Endothelial cell (in vitro differentiated cells): ENCODE results near the gene IL18R1. TPM values are rescaled to one million over a fixed set of nuclear protein-coding genes. Genes with fewer than 3 reads are reported as not detected.

Experiments used
- DNase-seq: peaks from one replicate; pipeline ENCODE4 v3.0.0; 2021; ENCODE audit warnings: low spot score
- H3K27ac Mint-ChIP-seq: one replicate; pipeline ENCODE4 v1.8.0; 2021; ENCODE audit warnings: mixed read lengths, inconsistent platforms; ENCODE audit not compliant: unreplicated experiment
- H3K27me3 Mint-ChIP-seq: one replicate; pipeline ENCODE4 v1.8.0; 2021; ENCODE audit warnings: mild to moderate bottlenecking, moderate library complexity, mixed read lengths, inconsistent platforms; ENCODE audit not compliant: unreplicated experiment
- H3K36me3 Mint-ChIP-seq: one replicate; pipeline ENCODE4 v1.8.0; 2021; ENCODE audit warnings: mild to moderate bottlenecking, low read depth, mixed read lengths, inconsistent platforms; ENCODE audit not compliant: unreplicated experiment
- H3K4me1 Mint-ChIP-seq: one replicate; pipeline ENCODE4 v1.8.0; 2021; ENCODE audit warnings: mild to moderate bottlenecking, mixed read lengths, inconsistent platforms; ENCODE audit not compliant: unreplicated experiment
- H3K4me3 Mint-ChIP-seq: one replicate; pipeline ENCODE4 v1.8.0; 2021; ENCODE audit warnings: mild to moderate bottlenecking, mixed read lengths, inconsistent platforms; ENCODE audit not compliant: unreplicated experiment
- H3K9me3 Mint-ChIP-seq: one replicate; pipeline ENCODE4 v1.8.0; 2021; ENCODE audit warnings: mixed read lengths, inconsistent platforms; ENCODE audit not compliant: unreplicated experiment
- total RNA-seq: library from RNA; stranded (reverse); fragmentation: NEBNext Ultra II Directional; extraction: Animal tissue kit (Norgen Biotek cat#: 25700); gene quantifications from one replicate; pipeline ENCODE4 v1.2.1, GENCODE V29; 2021; ENCODE audit not compliant: unreplicated experiment
- TF ChIP-seq, protein P1 (sequence below): fragments of 200-600 bp; sonication (generic); IDR thresholded peaks from one replicate; pipeline ENCODE4 v1.5.0; 2021; ENCODE audit warnings: antibody characterized with exemption; ENCODE audit not compliant: unreplicated experiment

IL18R1 gene
- total RNA-seq, 1 donor from 2014 or later, result 0.51 TPM

DNA sequence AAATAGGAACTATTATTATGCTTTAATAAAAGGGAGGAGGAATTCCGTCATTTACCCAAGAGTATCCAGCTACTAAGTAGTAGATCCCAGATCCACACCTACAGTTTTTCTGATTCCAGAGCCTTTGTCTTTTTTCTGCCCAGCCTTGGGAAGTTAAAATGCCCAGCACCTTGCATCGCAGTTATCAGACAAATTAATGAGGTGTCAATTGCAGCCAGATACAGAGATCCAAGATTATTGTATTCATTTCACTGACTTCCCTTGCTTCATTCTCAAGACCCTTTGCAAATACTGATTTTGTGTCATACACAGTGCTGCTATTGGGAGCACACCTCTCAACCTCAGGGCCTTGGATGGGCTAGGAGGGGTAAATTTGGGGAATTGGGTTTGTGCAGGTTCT, 1.1 kb downstream of the IL18R1 start:
- H3K27ac Mint-ChIP-seq, result no peak overlapping the region
- TF ChIP-seq, protein P1, sequence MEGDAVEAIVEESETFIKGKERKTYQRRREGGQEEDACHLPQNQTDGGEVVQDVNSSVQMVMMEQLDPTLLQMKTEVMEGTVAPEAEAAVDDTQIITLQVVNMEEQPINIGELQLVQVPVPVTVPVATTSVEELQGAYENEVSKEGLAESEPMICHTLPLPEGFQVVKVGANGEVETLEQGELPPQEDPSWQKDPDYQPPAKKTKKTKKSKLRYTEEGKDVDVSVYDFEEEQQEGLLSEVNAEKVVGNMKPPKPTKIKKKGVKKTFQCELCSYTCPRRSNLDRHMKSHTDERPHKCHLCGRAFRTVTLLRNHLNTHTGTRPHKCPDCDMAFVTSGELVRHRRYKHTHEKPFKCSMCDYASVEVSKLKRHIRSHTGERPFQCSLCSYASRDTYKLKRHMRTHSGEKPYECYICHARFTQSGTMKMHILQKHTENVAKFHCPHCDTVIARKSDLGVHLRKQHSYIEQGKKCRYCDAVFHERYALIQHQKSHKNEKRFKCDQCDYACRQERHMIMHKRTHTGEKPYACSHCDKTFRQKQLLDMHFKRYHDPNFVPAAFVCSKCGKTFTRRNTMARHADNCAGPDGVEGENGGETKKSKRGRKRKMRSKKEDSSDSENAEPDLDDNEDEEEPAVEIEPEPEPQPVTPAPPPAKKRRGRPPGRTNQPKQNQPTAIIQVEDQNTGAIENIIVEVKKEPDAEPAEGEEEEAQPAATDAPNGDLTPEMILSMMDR, result no peak
- H3K9me3 Mint-ChIP-seq, result no peaks in the 10 kb centered on the region
- H3K27me3 Mint-ChIP-seq, result peaks cover 1% of the 10 kb centered on the region
- no peaks in the 10 kb centered on the region for H3K36me3 Mint-ChIP-seq
- H3K4me1 Mint-ChIP-seq, result no peaks in the 10 kb centered on the region
- DNase-seq, result no peak
- H3K4me3 Mint-ChIP-seq, result no peak overlapping the region

DNA sequence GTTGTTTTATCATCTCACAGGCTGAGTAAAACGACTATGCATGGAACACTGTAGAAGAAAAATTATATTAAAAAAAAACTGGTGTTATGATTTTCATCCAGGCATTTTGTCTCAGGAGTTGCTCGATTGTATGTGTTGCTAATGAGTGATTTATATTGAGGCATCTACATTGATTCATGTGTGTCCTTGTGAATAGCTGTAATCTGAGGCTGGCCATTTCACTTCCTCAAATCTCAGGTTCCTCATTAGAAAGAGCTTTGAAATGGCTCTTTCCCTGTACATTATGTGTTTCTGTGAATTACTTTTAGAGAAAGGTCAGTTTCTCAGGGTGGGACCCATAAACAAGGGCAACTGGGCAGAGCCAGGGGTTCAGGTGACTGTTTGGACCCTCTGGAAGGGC, 2.3 kb downstream of the IL18R1 start:
- TF ChIP-seq, protein P1, result no peak
- Mint-ChIP-seq H3K4me1 (no peaks in the 10 kb centered on the region), H3K27ac (no peak overlapping the region), H3K4me3 (no peak overlapping the region), H3K9me3 (no peaks in the 10 kb centered on the region), H3K27me3 (peaks cover 1% of the 10 kb centered on the region), H3K36me3 (no peaks in the 10 kb centered on the region)
- DNase-seq, result no peak

DNA sequence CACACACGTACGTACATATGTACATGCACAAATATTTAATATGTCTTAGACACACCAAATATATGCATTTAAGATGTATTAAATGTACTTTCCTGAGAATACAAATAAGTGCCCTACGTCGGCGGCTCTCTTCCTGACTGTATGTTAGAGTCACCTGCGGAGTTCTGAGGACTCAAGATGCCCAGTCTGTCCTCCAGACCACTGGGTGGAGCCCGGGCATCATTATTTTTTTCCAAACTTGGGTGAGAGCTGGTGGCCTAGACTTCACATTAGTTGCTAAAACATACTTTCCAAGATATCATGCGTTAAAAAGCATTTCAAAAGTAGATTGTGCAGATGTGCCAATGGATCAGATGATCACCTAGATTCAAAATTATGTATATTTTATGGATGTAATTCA, 2.9 kb downstream of the IL18R1 start:
- no peaks in the 10 kb centered on the region for H3K36me3 Mint-ChIP-seq
- H3K4me3 Mint-ChIP-seq, result no peak overlapping the region
- H3K4me1 Mint-ChIP-seq, result no peaks in the 10 kb centered on the region
- no peaks in the 10 kb centered on the region for H3K9me3 Mint-ChIP-seq
- no peak for DNase-seq
- no peak overlapping the region for H3K27ac Mint-ChIP-seq
- TF ChIP-seq, protein P1, result no peak
- H3K27me3 Mint-ChIP-seq, result peaks cover 1% of the 10 kb centered on the region

GRCh38 chr2:102359527-102359926, 3.9 kb downstream of the IL18R1 start:
- Mint-ChIP-seq H3K27ac (no peak overlapping the region), H3K27me3 (peaks cover 1% of the 10 kb centered on the region), H3K4me1 (no peaks in the 10 kb centered on the region), H3K36me3 (peaks cover 1% of the 10 kb centered on the region), H3K9me3 (peaks cover 1% of the 10 kb centered on the region), H3K4me3 (no peak overlapping the region)
- TF ChIP-seq, protein P1, result no peak
- DNase-seq, result no peak

GRCh38 chr2:102361632-102362241, 6.1 kb downstream of the IL18R1 start:
- DNase-seq, result no peak
- Mint-ChIP-seq H3K4me3 (no peak overlapping the region), H3K27ac (no peak overlapping the region), H3K9me3 (peaks cover 14% of the 10 kb centered on the region), H3K36me3 (peaks cover 14% of the 10 kb centered on the region), H3K27me3 (peaks cover 1% of the 10 kb centered on the region), H3K4me1 (no peaks in the 10 kb centered on the region)
- TF ChIP-seq, protein P1, result no peak
